Measurements from ENCODE around the gene CCR5.

CCR5 gene

DNA sequence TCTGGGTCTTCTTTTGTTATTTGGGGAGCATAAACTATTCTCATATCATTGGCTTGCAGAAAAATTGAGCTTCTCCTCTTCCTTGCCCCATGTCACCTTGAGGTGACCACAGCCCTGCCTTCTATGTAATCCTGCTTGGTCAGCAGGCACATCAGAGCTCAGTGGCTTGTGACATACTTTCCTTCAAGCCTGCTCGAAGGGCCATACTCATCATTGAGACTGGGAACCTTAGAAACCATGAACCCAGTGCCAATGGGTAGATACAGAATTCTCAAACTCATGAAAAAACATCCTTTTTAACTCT is 20.5 kb upstream of the CCR5 start:
- H3K9ac ChIP-seq (ENCODE audit: low read length): no peak overlapping the region
- H3K4me3 ChIP-seq (ENCODE audit: low read depth, low read length, poor library complexity, severe bottlenecking): no peak overlapping the region
- H3K36me3 ChIP-seq (ENCODE audit: insufficient read depth, low read length): no peaks in the 10 kb centered on the region
- H3K79me2 ChIP-seq (ENCODE audit: insufficient read depth, low read length): no peaks in the 10 kb centered on the region
- no peak for TF ChIP-seq EZH2 (IDR thresholded peaks at IDR 0.05; ENCODE audit: borderline replicate concordance, low read length)
- no peak for TF ChIP-seq CTCF (IDR thresholded peaks at IDR 0.05; ENCODE audit: low read length)
- no peaks in the 10 kb centered on the region for H3K9me2 ChIP-seq (ENCODE audit: low read depth, low read length)
- H3K4me1 ChIP-seq (ENCODE audit: insufficient read depth, low read length, severe bottlenecking): no peaks in the 10 kb centered on the region
- H3K4me2 ChIP-seq (ENCODE audit: low read length): no peak overlapping the region
- no peaks in the 10 kb centered on the region for H3K27me3 ChIP-seq (ENCODE audit: insufficient read depth, low read length)
- H3F3A ChIP-seq (ENCODE audit: insufficient read depth, low read length): no peaks in the 10 kb centered on the region
- H4K20me1 ChIP-seq (ENCODE audit: insufficient read depth, low read length): no peaks in the 10 kb centered on the region
- no peak overlapping the region for H3K27ac ChIP-seq (ENCODE audit: low read depth, low read length, poor library complexity, severe bottlenecking)
- H3K9me3 ChIP-seq (ENCODE audit: low read length): no peaks in the 10 kb centered on the region
- no peak overlapping the region for H2AFZ ChIP-seq (ENCODE audit: low read length)

DNA sequence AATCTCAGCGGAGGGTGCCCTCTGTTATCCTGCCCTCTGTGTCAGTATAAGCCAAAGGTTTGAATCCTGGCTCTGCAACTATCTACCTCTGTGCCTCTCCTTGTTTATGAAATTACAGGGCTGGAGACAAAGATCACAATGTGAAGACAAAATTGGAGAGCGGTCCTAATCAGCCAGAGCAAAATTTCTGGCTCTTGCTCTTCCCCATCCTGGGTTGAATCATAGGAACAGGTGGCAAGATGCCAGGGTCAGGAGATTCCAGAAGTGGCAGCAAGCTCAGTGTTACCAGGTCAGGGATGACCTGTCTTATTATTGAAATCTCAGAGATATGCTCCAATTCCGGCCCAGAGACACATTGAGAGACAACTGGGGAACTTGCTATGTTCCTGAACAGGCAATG is 19.1 kb upstream of the CCR5 start:
- Histone ChIP-seq H2AFZ (ENCODE audit: low read length) (no peak overlapping the region), H3K79me2 (ENCODE audit: insufficient read depth, low read length) (no peaks in the 10 kb centered on the region), H3K4me3 (ENCODE audit: low read depth, low read length, poor library complexity, severe bottlenecking) (no peak overlapping the region), H3K27ac (ENCODE audit: low read depth, low read length, poor library complexity, severe bottlenecking) (no peak overlapping the region), H3K36me3 (ENCODE audit: insufficient read depth, low read length) (no peaks in the 10 kb centered on the region), H3K4me1 (ENCODE audit: insufficient read depth, low read length, severe bottlenecking) (no peaks in the 10 kb centered on the region), H3K9me3 (ENCODE audit: low read length) (no peaks in the 10 kb centered on the region), H3K9ac (ENCODE audit: low read length) (no peak overlapping the region), H3K9me2 (ENCODE audit: low read depth, low read length) (no peaks in the 10 kb centered on the region), H3K4me2 (ENCODE audit: low read length) (no peak overlapping the region), H3K27me3 (ENCODE audit: insufficient read depth, low read length) (no peaks in the 10 kb centered on the region), H3F3A (ENCODE audit: insufficient read depth, low read length) (no peaks in the 10 kb centered on the region), H4K20me1 (ENCODE audit: insufficient read depth, low read length) (no peaks in the 10 kb centered on the region)
- TF ChIP-seq CTCF (IDR thresholded peaks at IDR 0.05; ENCODE audit: low read length): no peak
- TF ChIP-seq EZH2 (IDR thresholded peaks at IDR 0.05; ENCODE audit: borderline replicate concordance, low read length): no peak

GRCh38 chr3:46353090-46353489 is 17.7 kb upstream of the CCR5 start:
- Histone ChIP-seq H3K9me2 (ENCODE audit: low read depth, low read length) (no peaks in the 10 kb centered on the region), H2AFZ (ENCODE audit: low read length) (no peak overlapping the region), H3K79me2 (ENCODE audit: insufficient read depth, low read length) (no peaks in the 10 kb centered on the region), H3K9ac (ENCODE audit: low read length) (no peak overlapping the region), H3K4me3 (ENCODE audit: low read depth, low read length, poor library complexity, severe bottlenecking) (no peak overlapping the region), H4K20me1 (ENCODE audit: insufficient read depth, low read length) (no peaks in the 10 kb centered on the region), H3F3A (ENCODE audit: insufficient read depth, low read length) (no peaks in the 10 kb centered on the region), H3K4me2 (ENCODE audit: low read length) (no peak overlapping the region), H3K9me3 (ENCODE audit: low read length) (no peaks in the 10 kb centered on the region), H3K4me1 (ENCODE audit: insufficient read depth, low read length, severe bottlenecking) (no peaks in the 10 kb centered on the region), H3K27me3 (ENCODE audit: insufficient read depth, low read length) (no peaks in the 10 kb centered on the region), H3K27ac (ENCODE audit: low read depth, low read length, poor library complexity, severe bottlenecking) (no peak overlapping the region), H3K36me3 (ENCODE audit: insufficient read depth, low read length) (no peaks in the 10 kb centered on the region)
- no peak for TF ChIP-seq CTCF (IDR thresholded peaks at IDR 0.05; ENCODE audit: low read length)
- TF ChIP-seq EZH2 (IDR thresholded peaks at IDR 0.05; ENCODE audit: borderline replicate concordance, low read length): no peak
